GM12891 (cell line): Measurements from ENCODE around the gene EMC10.

Source experiments
- POLR2A ChIP-seq: IDR thresholded peaks from 2 replicates; pipeline ENCODE4 v1.6.1; 2011; ENCODE audit warnings: low read depth, low read length, control low read depth
- POLR2AphosphoS5 ChIP-seq: IDR thresholded peaks from 2 replicates; pipeline ENCODE4 v1.6.1; 2011; ENCODE audit warnings: low read depth, low read length, control low read depth

- no peak for TF ChIP-seq POLR2AphosphoS5
- TF ChIP-seq POLR2A = no peak
Observed at GRCh38 chr19:50490991-50491472, 14.7 kb downstream of the EMC10 start.
